ENCODE data around the gene WDR7.

Gene WDR7

GRCh38 chr18:56983275-56983992 lies 332.3 kb downstream of the WDR7 start:
- H3K9me3 ChIP-seq (ENCODE audit: control insufficient read depth, low read length): no peaks in the 10 kb centered on the region
- H3K4me3 ChIP-seq (ENCODE audit: extremely low read depth, insufficient read depth, low read length, poor library complexity, severe bottlenecking): no peak overlapping the region
- no peaks in the 10 kb centered on the region for H3K4me1 ChIP-seq (ENCODE audit: control insufficient read depth, insufficient read depth, low read length, poor library complexity, severe bottlenecking)
- H3K27ac ChIP-seq (ENCODE audit: low read depth, low read length, severe bottlenecking): no peak overlapping the region
- H3K36me3 ChIP-seq (ENCODE audit: control insufficient read depth, insufficient read depth, low read length): no peaks in the 10 kb centered on the region
- no CpG with 5 or more reads among the region's 1 CpG for WGBS, 2 experiments (ENCODE audit: insufficient coverage in 2 of 2)

GRCh38 chr18:56984731-56985130 lies 333.6 kb downstream of the WDR7 start:
- Histone ChIP-seq H3K9me3 (ENCODE audit: control insufficient read depth, low read length) (no peaks in the 10 kb centered on the region), H3K36me3 (ENCODE audit: control insufficient read depth, insufficient read depth, low read length) (no peaks in the 10 kb centered on the region), H3K4me3 (ENCODE audit: extremely low read depth, insufficient read depth, low read length, poor library complexity, severe bottlenecking) (no peak overlapping the region), H3K4me1 (ENCODE audit: control insufficient read depth, insufficient read depth, low read length, poor library complexity, severe bottlenecking) (no peaks in the 10 kb centered on the region), H3K27ac (ENCODE audit: low read depth, low read length, severe bottlenecking) (no peak overlapping the region)
- WGBS, 2 experiments (ENCODE audit: insufficient coverage in 2 of 2): 79 to 97% methylated on average over 3 to 5 of the region's 5 CpGs

DNA sequence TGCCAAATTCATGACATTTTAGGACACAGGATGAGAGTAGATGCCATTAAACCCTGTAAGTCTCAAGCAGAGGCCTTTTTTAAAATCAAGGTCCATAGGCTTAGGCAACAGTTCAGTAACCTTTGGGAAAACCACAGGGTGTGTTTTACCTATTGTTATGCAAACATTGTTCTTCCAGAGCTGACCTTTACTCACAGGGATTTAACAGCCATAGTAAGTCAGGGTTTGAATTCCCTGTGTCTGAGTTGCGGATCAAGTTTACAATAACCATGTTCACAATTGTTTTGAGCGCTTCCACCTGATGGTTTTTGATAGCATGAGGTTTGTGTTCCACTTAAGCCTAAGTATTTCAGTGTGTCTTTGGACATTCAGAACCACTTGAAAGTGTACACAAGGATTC lies 335.7 kb downstream of the WDR7 start:
- H3K4me1 ChIP-seq (ENCODE audit: control insufficient read depth, insufficient read depth, low read length, poor library complexity, severe bottlenecking): no peaks in the 10 kb centered on the region
- H3K4me3 ChIP-seq (ENCODE audit: extremely low read depth, insufficient read depth, low read length, poor library complexity, severe bottlenecking): no peak overlapping the region
- no peaks in the 10 kb centered on the region for H3K36me3 ChIP-seq (ENCODE audit: control insufficient read depth, insufficient read depth, low read length)
- no peaks in the 10 kb centered on the region for H3K9me3 ChIP-seq (ENCODE audit: control insufficient read depth, low read length)
- H3K27ac ChIP-seq (ENCODE audit: low read depth, low read length, severe bottlenecking): no peak overlapping the region
- WGBS, 2 experiments (ENCODE audit: insufficient coverage in 2 of 2): 43% methylated on average over 2 of the region's 2 CpGs; no CpG with 5 or more reads in 1 of the 2 experiments

GRCh38 chr18:56987236-56987635 lies 336.1 kb downstream of the WDR7 start:
- no peaks in the 10 kb centered on the region for H3K36me3 ChIP-seq (ENCODE audit: control insufficient read depth, insufficient read depth, low read length)
- H3K4me3 ChIP-seq (ENCODE audit: extremely low read depth, insufficient read depth, low read length, poor library complexity, severe bottlenecking): no peak overlapping the region
- no peaks in the 10 kb centered on the region for H3K4me1 ChIP-seq (ENCODE audit: control insufficient read depth, insufficient read depth, low read length, poor library complexity, severe bottlenecking)
- 100% methylated on average over 1 of the region's 5 CpGs; no CpG with 5 or more reads in 1 of the 2 experiments for WGBS, 2 experiments (ENCODE audit: insufficient coverage in 2 of 2)
- H3K27ac ChIP-seq (ENCODE audit: low read depth, low read length, severe bottlenecking): no peak overlapping the region
- no peaks in the 10 kb centered on the region for H3K9me3 ChIP-seq (ENCODE audit: control insufficient read depth, low read length)

- 100% methylated on average over 2 of the region's 3 CpGs; no CpG with 5 or more reads in 1 of the 2 experiments for WGBS, 2 experiments (ENCODE audit: insufficient coverage in 2 of 2)
- H3K4me1 ChIP-seq (ENCODE audit: control insufficient read depth, insufficient read depth, low read length, poor library complexity, severe bottlenecking): no peaks in the 10 kb centered on the region
- H3K4me3 ChIP-seq (ENCODE audit: extremely low read depth, insufficient read depth, low read length, poor library complexity, severe bottlenecking): no peak overlapping the region
- no peaks in the 10 kb centered on the region for H3K9me3 ChIP-seq (ENCODE audit: control insufficient read depth, low read length)
- H3K27ac ChIP-seq (ENCODE audit: low read depth, low read length, severe bottlenecking): no peak overlapping the region
- no peaks in the 10 kb centered on the region for H3K36me3 ChIP-seq (ENCODE audit: control insufficient read depth, insufficient read depth, low read length)
Observed at GRCh38 chr18:56988022-56988421, 336.9 kb downstream of the WDR7 start.

DNA sequence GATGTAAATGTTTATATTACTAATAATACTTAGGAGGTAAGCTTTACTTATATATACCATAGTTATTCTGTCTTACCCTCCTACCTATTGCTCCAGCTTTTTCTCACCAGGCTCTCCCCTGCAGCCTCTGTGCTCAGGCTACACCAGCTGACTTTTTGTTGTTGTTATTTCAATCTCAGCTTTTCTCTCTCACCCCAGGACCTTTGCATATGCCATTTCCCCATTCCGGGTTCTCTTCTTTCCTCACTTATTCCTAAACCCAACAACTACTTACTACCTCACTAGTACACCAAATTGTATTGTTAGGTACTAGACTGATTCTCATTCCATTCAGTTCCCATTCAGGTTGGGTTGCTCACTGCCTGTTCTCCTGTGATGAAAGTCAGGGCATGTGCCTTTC lies 339.5 kb downstream of the WDR7 start:
- H3K4me3 ChIP-seq (ENCODE audit: extremely low read depth, insufficient read depth, low read length, poor library complexity, severe bottlenecking): no peak overlapping the region
- H3K9me3 ChIP-seq (ENCODE audit: control insufficient read depth, low read length): no peaks in the 10 kb centered on the region
- WGBS, 2 experiments (ENCODE audit: insufficient coverage in 2 of 2): no CpG with 5 or more reads among the region's 1 CpG
- H3K4me1 ChIP-seq (ENCODE audit: control insufficient read depth, insufficient read depth, low read length, poor library complexity, severe bottlenecking): no peaks in the 10 kb centered on the region
- H3K27ac ChIP-seq (ENCODE audit: low read depth, low read length, severe bottlenecking): no peak overlapping the region
- no peaks in the 10 kb centered on the region for H3K36me3 ChIP-seq (ENCODE audit: control insufficient read depth, insufficient read depth, low read length)

- no peaks in the 10 kb centered on the region for H3K9me3 ChIP-seq (ENCODE audit: control insufficient read depth, low read length)
- H3K36me3 ChIP-seq (ENCODE audit: control insufficient read depth, insufficient read depth, low read length): no peaks in the 10 kb centered on the region
- H3K4me3 ChIP-seq (ENCODE audit: extremely low read depth, insufficient read depth, low read length, poor library complexity, severe bottlenecking): no peak overlapping the region
- 100% methylated on average over 1 of the region's 1 CpG; no CpG with 5 or more reads in 1 of the 2 experiments for WGBS, 2 experiments (ENCODE audit: insufficient coverage in 2 of 2)
- H3K4me1 ChIP-seq (ENCODE audit: control insufficient read depth, insufficient read depth, low read length, poor library complexity, severe bottlenecking): no peaks in the 10 kb centered on the region
- no peak overlapping the region for H3K27ac ChIP-seq (ENCODE audit: low read depth, low read length, severe bottlenecking)
Observed at GRCh38 chr18:56992777-56993176, 341.6 kb downstream of the WDR7 start.

DNA sequence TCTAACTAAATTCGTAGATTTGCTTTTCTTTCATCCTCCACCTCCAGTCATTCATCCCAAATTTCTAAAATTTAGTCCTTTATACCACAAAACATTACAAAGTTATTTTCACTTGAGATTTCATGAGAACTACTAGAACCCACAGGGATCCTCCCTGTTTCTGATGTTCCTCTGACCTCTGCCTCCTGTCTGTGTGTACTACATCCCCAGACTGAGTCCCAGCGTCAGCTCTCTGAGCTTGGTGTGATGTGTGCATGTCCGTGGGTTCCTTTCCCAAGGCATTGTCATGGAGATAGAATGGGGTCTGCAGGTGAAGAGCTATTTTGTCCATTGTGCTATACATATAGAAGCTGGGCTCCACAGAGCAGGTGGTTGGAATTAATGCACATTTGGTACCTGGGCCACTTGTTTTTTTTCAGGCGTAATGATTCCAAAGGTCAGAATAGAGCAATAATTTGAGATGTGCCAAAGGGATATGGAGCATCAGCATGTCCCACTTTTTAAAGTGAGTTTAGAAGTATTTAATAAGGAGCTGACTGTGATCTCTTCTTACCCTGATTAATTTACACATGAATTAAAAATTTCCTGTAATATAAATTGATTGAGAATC lies 344.5 kb downstream of the WDR7 start:
- no peak overlapping the region for H3K4me3 ChIP-seq (ENCODE audit: extremely low read depth, insufficient read depth, low read length, poor library complexity, severe bottlenecking)
- H3K4me1 ChIP-seq (ENCODE audit: control insufficient read depth, insufficient read depth, low read length, poor library complexity, severe bottlenecking): no peaks in the 10 kb centered on the region
- H3K27ac ChIP-seq (ENCODE audit: low read depth, low read length, severe bottlenecking): no peak overlapping the region
- no peaks in the 10 kb centered on the region for H3K36me3 ChIP-seq (ENCODE audit: control insufficient read depth, insufficient read depth, low read length)
- H3K9me3 ChIP-seq (ENCODE audit: control insufficient read depth, low read length): no peaks in the 10 kb centered on the region
- WGBS, 2 experiments (ENCODE audit: insufficient coverage in 2 of 2): 64 to 72% methylated on average over 3 to 4 of the region's 4 CpGs

- Histone ChIP-seq H3K4me1 (ENCODE audit: control insufficient read depth, insufficient read depth, low read length, poor library complexity, severe bottlenecking) (no peaks in the 10 kb centered on the region), H3K27ac (ENCODE audit: low read depth, low read length, severe bottlenecking) (no peak overlapping the region), H3K36me3 (ENCODE audit: control insufficient read depth, insufficient read depth, low read length) (no peaks in the 10 kb centered on the region), H3K9me3 (ENCODE audit: control insufficient read depth, low read length) (no peaks in the 10 kb centered on the region), H3K4me3 (ENCODE audit: extremely low read depth, insufficient read depth, low read length, poor library complexity, severe bottlenecking) (no peak overlapping the region)
- whole genome bisulfite sequencing, 2 experiments (ENCODE audit: insufficient coverage in 2 of 2): 100% methylated on average over 1 of the region's 2 CpGs; no CpG with 5 or more reads in 1 of the 2 experiments
Observed at GRCh38 chr18:56997200-56997599, 346.0 kb downstream of the WDR7 start.

- peaks cover 3% of the 10 kb centered on the region for H3K4me1 ChIP-seq (ENCODE audit: control insufficient read depth, insufficient read depth, low read length, poor library complexity, severe bottlenecking)
- no peaks in the 10 kb centered on the region for H3K36me3 ChIP-seq (ENCODE audit: control insufficient read depth, insufficient read depth, low read length)
- no peaks in the 10 kb centered on the region for H3K9me3 ChIP-seq (ENCODE audit: control insufficient read depth, low read length)
- H3K27ac ChIP-seq (ENCODE audit: low read depth, low read length, severe bottlenecking): no peak overlapping the region
- 90 to 92% methylated on average over 2 of the region's 3 CpGs for WGBS, 2 experiments (ENCODE audit: insufficient coverage in 2 of 2)
- no peak overlapping the region for H3K4me3 ChIP-seq (ENCODE audit: extremely low read depth, insufficient read depth, low read length, poor library complexity, severe bottlenecking)
Observed at GRCh38 chr18:56999823-57000222, 348.7 kb downstream of the WDR7 start.

DNA sequence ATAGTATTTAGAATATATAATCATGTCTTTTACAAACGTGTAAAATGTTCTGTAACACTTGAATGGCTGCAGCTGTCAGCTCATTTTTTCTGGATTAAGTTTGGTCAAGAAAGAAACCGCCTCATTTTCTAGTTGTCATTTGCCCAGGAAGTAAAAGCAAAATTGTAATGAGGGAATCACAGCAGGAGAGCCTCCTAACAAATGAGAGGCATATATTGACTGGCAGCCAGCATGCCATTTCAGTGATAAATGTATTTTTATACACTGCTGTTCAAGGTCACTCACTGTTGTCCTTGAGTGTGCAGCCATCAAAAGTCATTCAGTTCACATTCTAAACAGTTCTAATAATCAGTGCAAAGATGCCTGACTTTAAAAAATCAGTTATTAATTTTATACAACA lies 351.5 kb downstream of the WDR7 start:
- H3K9me3 ChIP-seq (ENCODE audit: control insufficient read depth, low read length): no peaks in the 10 kb centered on the region
- H3K36me3 ChIP-seq (ENCODE audit: control insufficient read depth, insufficient read depth, low read length): no peaks in the 10 kb centered on the region
- peaks cover 3% of the 10 kb centered on the region for H3K4me1 ChIP-seq (ENCODE audit: control insufficient read depth, insufficient read depth, low read length, poor library complexity, severe bottlenecking)
- H3K4me3 ChIP-seq (ENCODE audit: extremely low read depth, insufficient read depth, low read length, poor library complexity, severe bottlenecking): no peak overlapping the region
- WGBS, 2 experiments (ENCODE audit: insufficient coverage in 2 of 2): 87 to 89% methylated on average over 1 of the region's 2 CpGs
- H3K27ac ChIP-seq (ENCODE audit: low read depth, low read length, severe bottlenecking): no peak overlapping the region
